ENCODE measurements around the gene GLRB.

Gene GLRB

GRCh38 chr4:157079441-157079840 is 3.5 kb downstream of the GLRB start:
- no peak for DNase-seq (ENCODE audit: low read depth)
- no peak overlapping the region for H3K4me3 ChIP-seq (ENCODE audit: low read depth, low read length)
- TF ChIP-seq CTCF (IDR thresholded peaks at IDR 0.05; ENCODE audit: insufficient read depth, low read depth, low read length, missing control alignments): no peak

- DNase-seq (ENCODE audit: low read depth): no peak
- H3K4me3 ChIP-seq (ENCODE audit: low read depth, low read length): no peak overlapping the region
- TF ChIP-seq CTCF (IDR thresholded peaks at IDR 0.05; ENCODE audit: insufficient read depth, low read depth, low read length, missing control alignments): no peak
Measured at GRCh38 chr4:157080605-157081004, 4.7 kb downstream of the GLRB start.

GRCh38 chr4:157095716-157096115 is 19.8 kb downstream of the GLRB start:
- DNase-seq (ENCODE audit: low read depth): no peak
- no peak overlapping the region for H3K4me3 ChIP-seq (ENCODE audit: low read depth, low read length)
- no peak for TF ChIP-seq CTCF (IDR thresholded peaks at IDR 0.05; ENCODE audit: insufficient read depth, low read depth, low read length, missing control alignments)

GRCh38 chr4:157096439-157096838 is 20.5 kb downstream of the GLRB start:
- no peak for TF ChIP-seq CTCF (IDR thresholded peaks at IDR 0.05; ENCODE audit: insufficient read depth, low read depth, low read length, missing control alignments)
- no peak for DNase-seq (ENCODE audit: low read depth)
- H3K4me3 ChIP-seq (ENCODE audit: low read depth, low read length): no peak overlapping the region

- TF ChIP-seq CTCF (IDR thresholded peaks at IDR 0.05; ENCODE audit: insufficient read depth, low read depth, low read length, missing control alignments): no peak
- DNase-seq (ENCODE audit: low read depth): no peak
- no peak overlapping the region for H3K4me3 ChIP-seq (ENCODE audit: low read depth, low read length)
Measured at GRCh38 chr4:157099506-157099905, 23.6 kb downstream of the GLRB start.

GRCh38 chr4:157104541-157104940 is 28.6 kb downstream of the GLRB start:
- DNase-seq (ENCODE audit: low read depth): no peak
- no peak overlapping the region for H3K4me3 ChIP-seq (ENCODE audit: low read depth, low read length)
- no peak for TF ChIP-seq CTCF (IDR thresholded peaks at IDR 0.05; ENCODE audit: insufficient read depth, low read depth, low read length, missing control alignments)

GRCh38 chr4:157114671-157115070 is 38.7 kb downstream of the GLRB start:
- no peak for TF ChIP-seq CTCF (IDR thresholded peaks at IDR 0.05; ENCODE audit: insufficient read depth, low read depth, low read length, missing control alignments)
- no peak overlapping the region for H3K4me3 ChIP-seq (ENCODE audit: low read depth, low read length)
- DNase-seq (ENCODE audit: low read depth): no peak

Measured in GM12865 (cell line).